ENCODE results near the gene MX2.

Gene MX2

DNA sequence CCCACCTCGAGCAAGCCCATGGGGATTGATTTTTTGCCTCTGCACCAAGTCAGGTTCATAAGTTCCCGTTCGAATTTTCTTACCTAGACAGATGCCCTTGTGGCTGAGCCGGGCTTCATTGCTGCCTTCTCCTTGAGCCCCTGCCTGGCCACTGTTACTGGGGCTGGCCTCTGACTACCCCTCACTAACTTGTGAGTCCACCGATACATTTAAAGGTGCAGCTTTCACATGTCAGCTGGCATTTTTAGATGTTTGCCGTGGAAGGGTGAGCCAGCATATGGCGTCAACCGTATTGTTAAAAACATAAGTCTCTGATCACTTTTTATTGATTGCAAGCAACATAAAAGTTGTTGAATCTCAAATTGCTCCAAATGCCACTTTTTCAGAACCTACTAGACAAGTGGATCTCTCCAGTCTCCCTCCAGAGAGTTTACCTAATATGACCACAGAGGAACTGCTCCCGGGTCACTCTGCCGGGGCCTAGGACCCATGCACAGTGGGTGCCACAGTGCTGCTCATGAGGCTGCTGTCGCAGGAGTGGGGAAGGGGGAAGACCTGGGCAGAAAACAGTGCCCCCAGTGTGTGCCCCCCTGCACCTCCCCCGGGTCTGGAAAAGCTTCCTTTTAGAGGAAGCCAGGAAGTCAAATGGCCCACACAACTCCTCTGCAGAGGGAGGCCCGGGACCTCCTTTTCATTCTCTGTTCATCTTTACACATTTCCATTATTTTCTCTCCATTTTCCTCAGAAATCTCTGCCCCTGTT lies 83.1 kb downstream of the MX2 start:
- ChIA-PET CTCF (no interaction called here), POLR2A (no interaction called here)
- H3K9me3 ChIP-seq (ENCODE audit: control extremely low read depth in 1 of 5, control insufficient read depth in 4 of 5, insufficient read depth in 2 of 5, low read depth in 1 of 5, low read length in 4 of 5) = no peaks in the 10 kb centered on the region
- H3K27me3 ChIP-seq (replicated peaks in 2 of 5; ENCODE audit: control insufficient read depth in 4 of 5, insufficient read depth in 5 of 5, low read length in 4 of 5) = no peaks in the 10 kb centered on the region
- no peak for DNase-seq
- H3K27ac ChIP-seq (ENCODE audit: insufficient read depth in 1 of 2, low read depth in 1 of 2, low read length in 2 of 2, poor library complexity in 1 of 2, severe bottlenecking in 2 of 2) = no peak overlapping the region
- H3K36me3 ChIP-seq (ENCODE audit: control insufficient read depth in 4 of 4, insufficient read depth in 4 of 4, low read length in 3 of 4) = peaks cover 0 to 46% (median 15%) of the 10 kb centered on the region in 4 experiments
- no peak overlapping the region for H3K4me3 ChIP-seq (ENCODE audit: control insufficient read depth in 1 of 7, extremely low read depth in 1 of 7, insufficient read depth in 4 of 7, low read depth in 2 of 7, low read length in 6 of 7)
- 89% methylated on average over 13 of the region's 13 CpGs for WGBS (ENCODE audit: insufficient coverage)
- no peaks in the 10 kb centered on the region for H3K4me1 ChIP-seq (ENCODE audit: control extremely low read depth in 1 of 4, control insufficient read depth in 4 of 4, insufficient read depth in 4 of 4, low read length in 3 of 4)

DNA sequence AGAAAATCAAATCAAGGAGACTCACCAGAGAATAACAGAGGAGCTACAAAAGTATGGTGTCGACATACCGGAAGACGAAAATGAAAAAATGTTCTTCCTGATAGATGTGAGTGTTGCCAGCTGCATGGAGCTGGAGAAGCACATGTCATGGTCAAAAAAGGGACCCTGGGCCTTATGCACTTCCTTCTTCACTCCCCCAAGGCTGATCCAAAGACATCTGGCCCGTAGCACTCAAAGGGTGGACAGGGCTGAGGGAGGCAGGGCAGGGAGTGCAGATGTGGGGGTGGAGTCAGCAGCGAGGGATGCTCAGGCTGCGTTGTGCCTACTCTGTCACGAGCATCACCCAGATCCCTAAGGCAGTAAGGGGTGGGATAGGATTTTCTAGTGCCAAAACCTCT lies 83.6 kb downstream of the MX2 start:
- H3K27me3 ChIP-seq (replicated peaks in 2 of 5; ENCODE audit: control insufficient read depth in 4 of 5, insufficient read depth in 5 of 5, low read length in 4 of 5) = no peaks in the 10 kb centered on the region
- H3K4me3 ChIP-seq (ENCODE audit: control insufficient read depth in 1 of 7, extremely low read depth in 1 of 7, insufficient read depth in 4 of 7, low read depth in 2 of 7, low read length in 6 of 7) = no peak overlapping the region
- H3K4me1 ChIP-seq (ENCODE audit: control extremely low read depth in 1 of 4, control insufficient read depth in 4 of 4, insufficient read depth in 4 of 4, low read length in 3 of 4) = no peaks in the 10 kb centered on the region
- POLR2A ChIA-PET = no interaction called here
- no peaks in the 10 kb centered on the region for H3K9me3 ChIP-seq (ENCODE audit: control extremely low read depth in 1 of 5, control insufficient read depth in 4 of 5, insufficient read depth in 2 of 5, low read depth in 1 of 5, low read length in 4 of 5)
- WGBS (ENCODE audit: insufficient coverage) = 100% methylated on average over 5 of the region's 7 CpGs
- CTCF ChIA-PET = interaction anchor here (1.7 kb wide), 1 partner anchor 14 kb away, joined by 4 read pairs; no protein-coding TSS in a partner anchor
- H3K27ac ChIP-seq (ENCODE audit: insufficient read depth in 1 of 2, low read depth in 1 of 2, low read length in 2 of 2, poor library complexity in 1 of 2, severe bottlenecking in 2 of 2) = no peak overlapping the region
- H3K36me3 ChIP-seq (ENCODE audit: control insufficient read depth in 4 of 4, insufficient read depth in 4 of 4, low read length in 3 of 4) = peaks cover 0 to 46% (median 15%) of the 10 kb centered on the region in 4 experiments
- no peak for DNase-seq

DNA sequence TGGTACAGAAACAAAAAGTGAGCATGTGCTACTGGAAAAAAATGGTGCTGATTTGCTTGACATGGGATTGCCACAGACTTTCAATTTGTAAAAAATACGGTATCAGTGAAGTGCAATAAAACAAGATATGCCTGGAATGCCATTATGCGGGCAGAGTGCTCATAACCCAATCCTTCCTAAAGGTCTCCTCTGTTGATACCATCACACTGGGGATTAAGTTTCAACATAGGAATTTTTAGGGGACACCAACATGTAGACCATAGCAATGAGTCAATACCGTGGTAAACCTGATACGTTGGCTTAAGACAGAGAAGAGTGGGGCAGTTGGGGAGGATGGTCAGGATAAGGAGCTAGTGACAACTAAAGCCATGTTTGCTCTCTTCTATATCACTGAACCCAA lies 84.8 kb downstream of the MX2 start:
- WGBS (ENCODE audit: insufficient coverage) = 97% methylated on average over 4 of the region's 4 CpGs
- no peaks in the 10 kb centered on the region for H3K9me3 ChIP-seq (ENCODE audit: control extremely low read depth in 1 of 5, control insufficient read depth in 4 of 5, insufficient read depth in 2 of 5, low read depth in 1 of 5, low read length in 4 of 5)
- H3K27me3 ChIP-seq (replicated peaks in 2 of 5; ENCODE audit: control insufficient read depth in 4 of 5, insufficient read depth in 5 of 5, low read length in 4 of 5) = no peaks in the 10 kb centered on the region
- no peaks in the 10 kb centered on the region for H3K4me1 ChIP-seq (ENCODE audit: control extremely low read depth in 1 of 4, control insufficient read depth in 4 of 4, insufficient read depth in 4 of 4, low read length in 3 of 4)
- ChIA-PET CTCF (interaction anchor here (1.7 kb wide), 1 partner anchor 13 kb away, joined by 4 read pairs; no protein-coding TSS in a partner anchor), POLR2A (no interaction called here)
- H3K4me3 ChIP-seq (ENCODE audit: control insufficient read depth in 1 of 7, extremely low read depth in 1 of 7, insufficient read depth in 4 of 7, low read depth in 2 of 7, low read length in 6 of 7) = no peak overlapping the region
- DNase-seq = no peak
- no peak overlapping the region for H3K27ac ChIP-seq (ENCODE audit: insufficient read depth in 1 of 2, low read depth in 1 of 2, low read length in 2 of 2, poor library complexity in 1 of 2, severe bottlenecking in 2 of 2)
- H3K36me3 ChIP-seq (ENCODE audit: control insufficient read depth in 4 of 4, insufficient read depth in 4 of 4, low read length in 3 of 4) = peaks cover 0 to 36% (median 13%) of the 10 kb centered on the region in 4 experiments

- POLR2A ChIA-PET = no interaction called here
- H3K36me3 ChIP-seq (ENCODE audit: control insufficient read depth in 4 of 4, insufficient read depth in 4 of 4, low read length in 3 of 4) = peaks cover 0 to 32% (median 12%) of the 10 kb centered on the region in 4 experiments
- no peaks in the 10 kb centered on the region for H3K27me3 ChIP-seq (replicated peaks in 2 of 5; ENCODE audit: control insufficient read depth in 4 of 5, insufficient read depth in 5 of 5, low read length in 4 of 5)
- H3K4me3 ChIP-seq (ENCODE audit: control insufficient read depth in 1 of 7, extremely low read depth in 1 of 7, insufficient read depth in 4 of 7, low read depth in 2 of 7, low read length in 6 of 7) = no peak overlapping the region
- H3K9me3 ChIP-seq (ENCODE audit: control extremely low read depth in 1 of 5, control insufficient read depth in 4 of 5, insufficient read depth in 2 of 5, low read depth in 1 of 5, low read length in 4 of 5) = no peaks in the 10 kb centered on the region
- CTCF ChIA-PET = interaction anchor here (1.7 kb wide), 1 partner anchor 12 kb away, joined by 4 read pairs; no protein-coding TSS in a partner anchor
- H3K27ac ChIP-seq (ENCODE audit: insufficient read depth in 1 of 2, low read depth in 1 of 2, low read length in 2 of 2, poor library complexity in 1 of 2, severe bottlenecking in 2 of 2) = no peak overlapping the region
- DNase-seq = no peak
- WGBS (ENCODE audit: insufficient coverage) = 91% methylated on average over 2 of the region's 3 CpGs
- H3K4me1 ChIP-seq (ENCODE audit: control extremely low read depth in 1 of 4, control insufficient read depth in 4 of 4, insufficient read depth in 4 of 4, low read length in 3 of 4) = no peaks in the 10 kb centered on the region
Measured at GRCh38 chr21:41447356-41447755, 85.5 kb downstream of the MX2 start.

DNA sequence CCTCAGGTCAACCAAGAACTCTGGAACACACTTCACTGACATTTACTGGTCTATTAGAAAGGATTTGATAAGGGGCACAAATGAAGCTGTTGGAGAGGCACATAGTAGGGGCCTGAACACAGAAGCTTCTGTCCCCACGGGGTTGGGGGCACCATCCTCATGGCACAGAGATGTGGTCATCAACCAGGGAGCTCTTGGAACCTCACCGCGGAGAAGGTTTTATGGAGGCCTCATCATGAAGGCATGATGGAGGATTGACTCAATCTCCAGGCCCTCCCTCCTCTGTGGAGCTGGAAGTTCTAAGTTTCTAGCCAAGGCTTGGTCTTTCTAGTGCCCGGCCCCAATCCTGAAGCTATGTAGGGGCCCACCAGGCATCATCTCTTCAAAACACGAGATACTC lies 87.8 kb downstream of the MX2 start:
- DNase-seq = no peak
- Histone ChIP-seq H3K9me3 (ENCODE audit: control extremely low read depth in 1 of 5, control insufficient read depth in 4 of 5, insufficient read depth in 2 of 5, low read depth in 1 of 5, low read length in 4 of 5) (no peaks in the 10 kb centered on the region), H3K36me3 (ENCODE audit: control insufficient read depth in 4 of 4, insufficient read depth in 4 of 4, low read length in 3 of 4) (peaks cover 0 to 28% (median 4%) of the 10 kb centered on the region in 4 experiments), H3K27me3 (replicated peaks in 2 of 5; ENCODE audit: control insufficient read depth in 4 of 5, insufficient read depth in 5 of 5, low read length in 4 of 5) (no peaks in the 10 kb centered on the region), H3K27ac (ENCODE audit: insufficient read depth in 1 of 2, low read depth in 1 of 2, low read length in 2 of 2, poor library complexity in 1 of 2, severe bottlenecking in 2 of 2) (no peak overlapping the region), H3K4me1 (ENCODE audit: control extremely low read depth in 1 of 4, control insufficient read depth in 4 of 4, insufficient read depth in 4 of 4, low read length in 3 of 4) (no peaks in the 10 kb centered on the region), H3K4me3 (ENCODE audit: control insufficient read depth in 1 of 7, extremely low read depth in 1 of 7, insufficient read depth in 4 of 7, low read depth in 2 of 7, low read length in 6 of 7) (no peak overlapping the region)
- CTCF ChIA-PET = interaction anchor here (1.5 to 2.8 kb wide), 2 partner anchors 10 to 166 kb away, joined by 4 to 9 read pairs; no protein-coding TSS in a partner anchor
- WGBS (ENCODE audit: insufficient coverage) = 67% methylated on average over 3 of the region's 5 CpGs
- POLR2A ChIA-PET = no interaction called here

DNA sequence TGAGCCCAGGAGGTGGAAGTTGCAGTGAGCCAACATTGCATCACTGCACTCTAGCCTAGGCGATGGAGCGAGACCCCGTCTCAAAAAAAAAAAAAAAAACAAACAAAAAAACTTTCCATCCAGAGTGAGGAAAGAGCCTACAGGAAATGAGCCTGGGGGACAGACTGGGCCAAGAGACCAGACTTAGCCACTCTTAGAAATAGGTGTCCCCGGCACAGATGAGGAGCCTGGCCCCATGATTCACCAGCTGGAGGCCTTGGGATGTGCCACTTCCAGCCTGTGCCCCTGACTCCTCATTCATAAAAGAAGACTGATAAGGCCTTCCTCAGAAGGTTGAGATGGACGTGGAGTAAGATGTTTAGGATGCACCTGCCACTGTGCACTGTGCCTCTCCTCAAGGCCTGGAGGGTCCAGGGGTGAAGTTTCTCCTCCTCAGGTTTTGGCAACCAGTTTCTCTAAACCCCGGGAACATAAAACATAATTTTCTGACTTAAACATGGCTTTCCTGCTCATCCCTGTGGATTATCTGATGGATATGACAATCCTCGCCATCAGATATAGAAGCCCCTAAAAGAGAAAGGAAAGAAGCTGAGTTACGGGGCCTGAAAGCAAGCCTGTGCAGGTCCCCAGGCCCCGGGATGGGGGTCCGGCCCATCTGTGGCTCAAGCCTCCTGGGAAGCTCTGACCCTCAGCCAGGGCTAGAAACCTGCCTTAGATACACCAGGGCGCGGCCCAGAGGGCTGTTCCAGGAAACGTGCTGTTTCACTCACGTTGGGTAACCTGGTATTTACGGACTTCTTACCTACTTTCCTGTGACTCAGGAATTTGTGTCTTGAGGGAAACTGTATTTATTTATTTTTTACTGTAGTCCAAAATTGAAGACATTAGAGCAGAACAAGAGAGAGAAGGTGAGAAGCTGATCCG lies 90.2 kb downstream of the MX2 start:
- Histone ChIP-seq H3K27me3 (replicated peaks in 2 of 5; ENCODE audit: control insufficient read depth in 4 of 5, insufficient read depth in 5 of 5, low read length in 4 of 5) (no peaks in the 10 kb centered on the region), H3K36me3 (ENCODE audit: control insufficient read depth in 4 of 4, insufficient read depth in 4 of 4, low read length in 3 of 4) (peaks cover 0 to 20% (median 0%) of the 10 kb centered on the region in 4 experiments), H3K9me3 (ENCODE audit: control extremely low read depth in 1 of 5, control insufficient read depth in 4 of 5, insufficient read depth in 2 of 5, low read depth in 1 of 5, low read length in 4 of 5) (no peaks in the 10 kb centered on the region), H3K27ac (ENCODE audit: insufficient read depth in 1 of 2, low read depth in 1 of 2, low read length in 2 of 2, poor library complexity in 1 of 2, severe bottlenecking in 2 of 2) (no peak overlapping the region), H3K4me1 (ENCODE audit: control extremely low read depth in 1 of 4, control insufficient read depth in 4 of 4, insufficient read depth in 4 of 4, low read length in 3 of 4) (no peaks in the 10 kb centered on the region), H3K4me3 (ENCODE audit: control insufficient read depth in 1 of 7, extremely low read depth in 1 of 7, insufficient read depth in 4 of 7, low read depth in 2 of 7, low read length in 6 of 7) (no peak overlapping the region)
- CTCF ChIA-PET = interaction anchor here (0.6 to 1.1 kb wide), 2 partner anchors 8 to 172 kb away, joined by 3 read pairs; no protein-coding TSS in a partner anchor
- DNase-seq = no peak
- POLR2A ChIA-PET = no interaction called here
- 100% methylated on average over 8 of the region's 16 CpGs for WGBS (ENCODE audit: insufficient coverage)

Measured in common myeloid progenitor, CD34-positive (primary cell).